Activated CD8-positive, alpha-beta T cell treated with anti-CD3 and anti-CD28 coated beads for 36 hours (primary cell): Measurements from ENCODE around the gene CXXC5. TPM values are rescaled to one million over a fixed set of nuclear protein-coding genes. Genes with fewer than 3 reads are reported as not detected.

Experiments
- ATAC-seq: fragments of 200-7000 bp; cut with Tn5 transposase; one replicate; pipeline ENCODE4 v1.10.0; 2021; ENCODE audit warnings: mild to moderate bottlenecking, moderate library complexity
- CTCF ChIA-PET: fragments of 350-600 bp; sonication (Branson Sonifier 250); formaldehyde crosslinking; loops from one replicate; lab custom pipeline; 2021; ENCODE audit warnings: antibody characterized with exemption; lab: Charles Lee
- POLR2A ChIA-PET: fragments of 350-600 bp; sonication (Branson Sonifier 250); formaldehyde crosslinking; loops from one replicate; lab custom pipeline; 2021; ENCODE audit warnings: antibody characterized with exemption; lab: Charles Lee
- DNase-seq: peaks from one replicate; pipeline ENCODE4 v3.0.0-alpha.2; 2020
- H3K27ac Mint-ChIP-seq: one replicate; pipeline ENCODE4 v1.8.0; 2021; ENCODE audit warnings: mild to moderate bottlenecking, mixed read lengths
- H3K27me3 Mint-ChIP-seq: one replicate; pipeline ENCODE4 v1.8.0; 2021; ENCODE audit warnings: mixed read lengths
- H3K36me3 Mint-ChIP-seq: one replicate; pipeline ENCODE4 v1.8.0; 2021; ENCODE audit warnings: low read depth, mixed read lengths
- H3K4me1 Mint-ChIP-seq: one replicate; pipeline ENCODE4 v1.8.0; 2021; ENCODE audit warnings: low read depth, mixed read lengths
- H3K4me3 Mint-ChIP-seq: one replicate; pipeline ENCODE4 v1.8.0; 2021; ENCODE audit warnings: mild to moderate bottlenecking, moderate library complexity, mixed read lengths
- H3K9me3 Mint-ChIP-seq: one replicate; pipeline ENCODE4 v1.8.0; 2021; ENCODE audit warnings: mixed read lengths
- CTCF ChIP-seq: fragments of 200-600 bp; IDR thresholded peaks from one replicate; pipeline ENCODE4 v1.8.0; 2022; ENCODE audit warnings: antibody characterized with exemption, mild to moderate bottlenecking
- intact Hi-C: fragments of 100-400 bp; cut with micrococcal nuclease; formaldehyde crosslinking; loops from one replicate; pipeline ENCODE4 v1.10.0; 2022
- total RNA-seq, 2 experiments: library from RNA; stranded (reverse); gene quantifications; one replicate each; pipeline ENCODE4 v1.2.3, GENCODE V29; 2021

Gene CXXC5
- total RNA-seq, 2 experiments from 2014 or later: 3.5 to 4.3 TPM

- Mint-ChIP-seq H3K4me1 (peaks cover 13% of the 10 kb centered on the region), H3K36me3 (no peaks in the 10 kb centered on the region), H3K9me3 (no peaks in the 10 kb centered on the region), H3K27me3 (no peaks in the 10 kb centered on the region), H3K27ac (no peak overlapping the region), H3K4me3 (no peak overlapping the region)
- ChIA-PET CTCF (interaction anchor here (1.0 to 6.4 kb wide), 5 partner anchors 18 to 74 kb away, joined by 3 to 94 read pairs (median 6); no protein-coding TSS in a partner anchor), POLR2A (interaction anchor here (1.0 to 3.5 kb wide), 3 partner anchors 23 to 59 kb away, joined by 4 to 14 read pairs (median 8); no protein-coding TSS in a partner anchor)
- no peak for TF ChIP-seq CTCF
- ATAC-seq (no peak), DNase-seq (no peak)
- intact Hi-C loops: no loop called here
Observed at GRCh38 chr5:139692148-139692547, 44.0 kb downstream of the CXXC5 start.

GRCh38 chr5:139692679-139693308, 44.6 kb downstream of the CXXC5 start:
- H3K4me3 Mint-ChIP-seq: no peak overlapping the region
- ChIA-PET CTCF (interaction anchor here (0.6 to 6.4 kb wide), 7 partner anchors 18 to 74 kb away, joined by 3 to 94 read pairs (median 3); no protein-coding TSS in a partner anchor), POLR2A (interaction anchor here (1.0 to 3.5 kb wide), 3 partner anchors 23 to 59 kb away, joined by 4 to 14 read pairs (median 8); no protein-coding TSS in a partner anchor)
- H3K27me3 Mint-ChIP-seq: no peaks in the 10 kb centered on the region
- no peak for TF ChIP-seq CTCF
- no peak overlapping the region for H3K27ac Mint-ChIP-seq
- no peaks in the 10 kb centered on the region for H3K36me3 Mint-ChIP-seq
- intact Hi-C loops: no loop called here
- H3K9me3 Mint-ChIP-seq: no peaks in the 10 kb centered on the region
- H3K4me1 Mint-ChIP-seq: peaks cover 14% of the 10 kb centered on the region
- no peak for ATAC-seq
- DNase-seq: no peak

GRCh38 chr5:139693676-139694364, 45.7 kb downstream of the CXXC5 start:
- no peak for TF ChIP-seq CTCF
- ChIA-PET CTCF (interaction anchor here (0.6 to 6.4 kb wide), 6 partner anchors 10 to 72 kb away, joined by 3 to 94 read pairs (median 4); no protein-coding TSS in a partner anchor), POLR2A (interaction anchor here (0.9 to 1.3 kb wide), 2 partner anchors 27 to 30 kb away, joined by 3 to 5 read pairs; no protein-coding TSS in a partner anchor)
- H3K27me3 Mint-ChIP-seq: peaks cover 4% of the 10 kb centered on the region
- no peak overlapping the region for H3K27ac Mint-ChIP-seq
- DNase-seq (no peak), ATAC-seq (no peak)
- peaks cover 21% of the 10 kb centered on the region for H3K4me1 Mint-ChIP-seq
- intact Hi-C loops: no loop called here
- H3K4me3 Mint-ChIP-seq: no peak overlapping the region
- H3K36me3 Mint-ChIP-seq: no peaks in the 10 kb centered on the region
- H3K9me3 Mint-ChIP-seq: no peaks in the 10 kb centered on the region

DNA sequence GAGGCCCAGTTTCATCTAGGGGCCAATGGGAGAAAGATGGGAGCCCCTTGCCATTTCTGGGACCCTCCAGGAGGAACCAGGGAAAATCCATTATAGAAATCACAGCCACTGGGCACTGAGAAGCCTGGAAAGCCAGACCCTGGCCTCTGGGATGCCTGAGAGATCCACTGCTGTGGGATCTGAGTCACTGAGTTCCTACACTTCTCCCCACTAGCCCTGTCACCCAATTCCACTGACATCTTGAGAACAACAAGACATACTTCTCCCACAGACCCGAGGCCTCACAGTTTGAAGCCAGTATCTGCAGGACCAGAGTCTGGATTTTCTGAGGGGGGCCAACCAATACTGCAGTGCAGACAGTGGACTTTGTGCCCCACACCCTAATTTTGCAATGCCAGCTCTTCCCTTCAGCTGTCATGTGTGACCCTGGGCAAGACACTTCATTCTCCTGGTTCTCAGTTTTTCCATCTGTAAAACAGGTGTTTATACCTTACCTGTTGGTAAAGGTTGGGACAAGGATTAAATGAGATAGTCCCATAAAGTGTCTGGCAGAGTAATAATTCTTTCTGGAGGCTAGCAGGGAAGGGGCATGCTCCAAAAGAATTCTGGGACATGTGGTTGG, 46.5 kb downstream of the CXXC5 start:
- CTCF ChIA-PET: interaction anchor here (0.9 to 1.8 kb wide), 3 partner anchors 61 to 81 kb away, joined by 3 to 9 read pairs (median 3); no protein-coding TSS in a partner anchor
- Mint-ChIP-seq H3K9me3 (no peaks in the 10 kb centered on the region), H3K4me3 (no peak overlapping the region), H3K27me3 (peaks cover 4% of the 10 kb centered on the region), H3K4me1 (peaks cover 21% of the 10 kb centered on the region), H3K27ac (no peak overlapping the region), H3K36me3 (no peaks in the 10 kb centered on the region)
- ATAC-seq (no peak), DNase-seq (no peak)
- POLR2A ChIA-PET: interaction anchor here (0.9 to 1.3 kb wide), 2 partner anchors 28 to 31 kb away, joined by 3 to 5 read pairs; no protein-coding TSS in a partner anchor
- no peak for TF ChIP-seq CTCF
- intact Hi-C loops: no loop called here
